Lung (tissue), 12 donors: ENCODE results near the gene MYRIP. TPM values are rescaled to one million over a fixed set of nuclear protein-coding genes. Genes with fewer than 3 reads are reported as not detected.

ENCODE experiments used
- ATAC-seq: fragments of 200-7000 bp; cut with Tn5 transposase; one replicate; pipeline ENCODE4 v1.9.1; 2020; ENCODE audit warnings: moderate number of reproducible peaks; ENCODE audit not compliant: insufficient read depth, low FRiP score
- DNase-seq, 3 donors: peaks; one replicate each; pipeline ENCODE4 v3.0.0-alpha.2; 2013 to 2017
- H3K27ac ChIP-seq, 2 donors: one replicate each; pipeline ENCODE4 v1.5.1; 2013; ENCODE audit warnings: mild to moderate bottlenecking in 2 of 2, moderate library complexity in 2 of 2, control low read depth in 1 of 2, inconsistent platforms in 1 of 2, low read depth in 1 of 2, low read length in 1 of 2
- H3K27me3 ChIP-seq, 3 donors: one replicate each; pipeline ENCODE4 v1.5.1; 2013; ENCODE audit warnings: low read length in 2 of 3; ENCODE audit not compliant: control insufficient read depth in 3 of 3, insufficient read depth in 3 of 3
- H3K36me3 ChIP-seq, 4 donors: one replicate each; pipeline ENCODE4 v1.5.1; 2013; ENCODE audit warnings: low read length in 4 of 4, mild to moderate bottlenecking in 1 of 4, moderate library complexity in 1 of 4; ENCODE audit not compliant: control insufficient read depth in 4 of 4, insufficient read depth in 4 of 4
- H3K4me1 ChIP-seq, 5 donors: one replicate each; pipeline ENCODE4 v1.5.1; 2013; ENCODE audit warnings: low read length in 5 of 5, mild to moderate bottlenecking in 2 of 5, moderate library complexity in 1 of 5; ENCODE audit not compliant: control insufficient read depth in 5 of 5, insufficient read depth in 5 of 5
- H3K4me3 ChIP-seq: one replicate; pipeline ENCODE4 v1.5.1; 2013; ENCODE audit warnings: mild to moderate bottlenecking, control low read depth, moderate library complexity
- H3K9ac ChIP-seq, 2 donors: one replicate each; pipeline ENCODE4 v1.5.1; 2013; ENCODE audit warnings: low read length in 2 of 2, control low read depth in 1 of 2; ENCODE audit not compliant: insufficient read depth in 1 of 2
- H3K9me3 ChIP-seq, 4 donors: one replicate each; pipeline ENCODE4 v1.5.1; 2013; ENCODE audit warnings: low read length in 3 of 4, mild to moderate bottlenecking in 1 of 4, moderate library complexity in 1 of 4; ENCODE audit not compliant: control insufficient read depth in 4 of 4, insufficient read depth in 3 of 4
- WGBS, 2 donors: extraction: QIAGEN DNeasy Blood & Tissue Kit; methylation state at CpG; one replicate each; pipeline ENCODE4 v1.1.7; 2013; 5-methylcytosine and 5-hydroxymethylcytosine counted together
- polyA plus RNA-seq, 2 donors: library from polyadenylated mRNA; stranded (reverse); fragments of 200-250 nt; gene quantifications; one replicate each; pipeline ENCODE4 v1.2.1, GENCODE V29; 2013
- total RNA-seq, 2 donors: library from RNA; depleted of rRNA in 1 of 2; stranded (reverse); fragments of >200 nt in 1 of 2; gene quantifications; one replicate each; pipeline ENCODE4 v1.2.1, GENCODE V29; 2014 to 2021
- TF ChIP-seq, protein P1 (sequence below): IDR thresholded peaks from 2 replicates; pipeline ENCODE4 v1.5.1; 2012; ENCODE audit warnings: mild to moderate bottlenecking; ENCODE audit errors: control extremely low read depth, extremely low read depth
- donor health status: control.
- donor health status: control.
- donor health status: Bipolar disorder and iron deficiency.
- donor health status: healthy.
- donor health status: DM: yes; HTN: yes; CAD: no.

MYRIP gene
- total and polyA plus RNA-seq, 4 donors = 0.30 to 2.5 (median 0.77) TPM

DNA sequence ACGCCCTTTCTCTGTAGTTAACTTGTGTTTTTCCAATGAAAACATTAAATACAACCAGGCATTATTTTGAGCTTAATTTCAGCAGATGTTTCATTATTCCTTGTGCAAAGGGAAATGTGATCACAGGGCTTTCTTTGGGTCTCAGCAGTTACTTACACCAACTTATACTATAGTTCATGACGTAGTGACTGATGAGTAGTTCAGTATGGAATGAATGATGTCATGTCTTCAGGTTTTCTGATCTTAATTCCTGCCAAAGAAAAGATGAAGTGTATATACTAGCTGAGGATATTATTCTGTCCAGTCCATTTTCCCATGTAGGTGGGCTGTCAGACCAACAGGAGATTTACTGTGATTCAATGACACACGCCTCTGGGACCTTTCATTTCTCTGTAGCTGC is 61.3 kb downstream of the MYRIP start:
- ATAC-seq (no peak), DNase-seq (no peak)
- no peaks in the 10 kb centered on the region for H3K4me1 ChIP-seq
- WGBS, 2 donors = 76 to 78% methylated on average over 3 of the region's 3 CpGs
- H3K36me3 ChIP-seq = no peaks in the 10 kb centered on the region
- no peak overlapping the region for H3K27ac ChIP-seq
- H3K9me3 ChIP-seq = peaks cover 0 to 2% (median 0%) of the 10 kb centered on the region in 4 donors
- H3K27me3 ChIP-seq = no peaks in the 10 kb centered on the region
- H3K9ac ChIP-seq = no peak overlapping the region
- TF ChIP-seq, protein P1, sequence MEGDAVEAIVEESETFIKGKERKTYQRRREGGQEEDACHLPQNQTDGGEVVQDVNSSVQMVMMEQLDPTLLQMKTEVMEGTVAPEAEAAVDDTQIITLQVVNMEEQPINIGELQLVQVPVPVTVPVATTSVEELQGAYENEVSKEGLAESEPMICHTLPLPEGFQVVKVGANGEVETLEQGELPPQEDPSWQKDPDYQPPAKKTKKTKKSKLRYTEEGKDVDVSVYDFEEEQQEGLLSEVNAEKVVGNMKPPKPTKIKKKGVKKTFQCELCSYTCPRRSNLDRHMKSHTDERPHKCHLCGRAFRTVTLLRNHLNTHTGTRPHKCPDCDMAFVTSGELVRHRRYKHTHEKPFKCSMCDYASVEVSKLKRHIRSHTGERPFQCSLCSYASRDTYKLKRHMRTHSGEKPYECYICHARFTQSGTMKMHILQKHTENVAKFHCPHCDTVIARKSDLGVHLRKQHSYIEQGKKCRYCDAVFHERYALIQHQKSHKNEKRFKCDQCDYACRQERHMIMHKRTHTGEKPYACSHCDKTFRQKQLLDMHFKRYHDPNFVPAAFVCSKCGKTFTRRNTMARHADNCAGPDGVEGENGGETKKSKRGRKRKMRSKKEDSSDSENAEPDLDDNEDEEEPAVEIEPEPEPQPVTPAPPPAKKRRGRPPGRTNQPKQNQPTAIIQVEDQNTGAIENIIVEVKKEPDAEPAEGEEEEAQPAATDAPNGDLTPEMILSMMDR = no peak
- no peak overlapping the region for H3K4me3 ChIP-seq

DNA sequence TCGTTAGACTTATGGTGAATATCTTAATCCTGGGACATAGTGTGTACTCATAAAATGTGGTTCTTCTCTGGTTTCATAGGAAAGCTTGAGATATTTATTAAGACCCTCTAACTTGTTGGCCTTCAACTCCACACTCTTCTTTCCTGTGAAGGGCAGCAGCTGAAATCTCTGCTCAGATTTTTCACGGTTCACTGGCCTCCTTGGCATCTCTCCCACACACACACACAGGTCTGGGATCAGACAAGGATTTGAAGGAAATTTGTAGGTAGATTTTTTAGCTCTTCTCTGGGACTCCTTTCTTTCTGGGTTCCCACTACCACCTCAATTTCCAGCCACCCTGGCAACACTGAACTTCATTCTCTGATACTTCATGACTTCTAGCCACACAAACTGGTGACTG is 70.2 kb downstream of the MYRIP start:
- Histone ChIP-seq H3K4me3 (no peak overlapping the region), H3K27me3 (no peaks in the 10 kb centered on the region), H3K36me3 (no peaks in the 10 kb centered on the region), H3K9ac (no peak overlapping the region), H3K4me1 (no peaks in the 10 kb centered on the region), H3K27ac (no peak overlapping the region), H3K9me3 (peaks cover 0 to 3% (median 1%) of the 10 kb centered on the region in 4 donors)
- WGBS, 2 donors = 82 to 90% methylated on average over 2 of the region's 2 CpGs
- ATAC-seq = no peak
- no peak for DNase-seq
- TF ChIP-seq, protein P1 = no peak

DNA sequence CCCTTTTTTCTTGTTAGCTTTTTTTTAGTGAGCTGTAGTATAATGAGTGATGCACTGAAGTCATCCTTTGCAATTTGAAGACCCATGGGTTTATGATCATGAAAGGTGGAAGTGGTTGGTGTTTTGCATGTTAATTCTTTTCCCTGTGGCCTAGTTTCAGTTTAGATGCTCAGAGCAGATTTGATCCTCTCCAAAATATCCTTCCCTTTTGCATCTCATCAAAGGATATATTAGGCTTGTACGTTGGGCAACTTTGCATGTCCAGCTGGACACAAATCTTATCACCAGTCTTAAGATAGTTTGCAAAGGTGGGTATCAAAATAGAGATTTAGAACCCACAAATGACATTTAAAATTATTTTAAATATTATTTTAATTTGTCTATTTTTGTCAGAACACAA is 72.7 kb downstream of the MYRIP start:
- no peak overlapping the region for H3K4me3 ChIP-seq
- ATAC-seq = no peak
- H3K9ac ChIP-seq = no peak overlapping the region
- H3K27ac ChIP-seq = no peak overlapping the region
- 88 to 92% methylated on average over 1 of the region's 1 CpG for WGBS, 2 donors
- TF ChIP-seq, protein P1 = no peak
- no peak for DNase-seq
- peaks cover 0 to 3% (median 1%) of the 10 kb centered on the region in 4 donors for H3K9me3 ChIP-seq
- no peaks in the 10 kb centered on the region for H3K36me3 ChIP-seq
- no peaks in the 10 kb centered on the region for H3K27me3 ChIP-seq
- no peaks in the 10 kb centered on the region for H3K4me1 ChIP-seq

DNA sequence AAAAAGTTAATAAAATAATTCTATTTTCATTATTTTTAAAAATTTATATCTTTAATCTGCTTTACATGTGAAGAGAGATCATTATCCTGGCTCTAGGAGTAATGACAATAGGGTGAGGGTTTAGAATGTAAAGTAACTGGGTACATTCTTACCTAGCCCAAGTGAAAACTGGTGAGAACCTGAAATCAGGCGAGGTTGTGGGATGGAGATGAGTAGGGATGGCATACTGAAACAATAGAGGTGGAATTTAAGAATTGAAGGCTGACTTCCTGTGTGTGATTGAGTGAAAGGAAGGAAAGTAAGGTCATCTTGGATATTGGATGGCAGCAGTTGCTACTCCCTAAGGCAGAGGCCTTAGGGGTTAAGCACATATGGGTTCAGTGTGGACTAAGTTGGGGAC is 82.7 kb downstream of the MYRIP start:
- H3K9me3 ChIP-seq = no peaks in the 10 kb centered on the region
- H3K9ac ChIP-seq = no peak overlapping the region
- no peak overlapping the region for H3K27ac ChIP-seq
- TF ChIP-seq, protein P1 = no peak
- ATAC-seq = no peak
- H3K36me3 ChIP-seq = no peaks in the 10 kb centered on the region
- H3K4me1 ChIP-seq = no peaks in the 10 kb centered on the region
- H3K27me3 ChIP-seq = no peaks in the 10 kb centered on the region
- DNase-seq = no peak
- no peak overlapping the region for H3K4me3 ChIP-seq
- 78 to 79% methylated on average over 1 of the region's 1 CpG for WGBS, 2 donors
